HTR-8/SVneo (cell line): Measurements from ENCODE around the gene CGB8.
"Not testable (repeated sequence)": the region's sequence is repeated elsewhere in the genome, so short reads cannot be mapped to it uniquely, and the experiment has no call there.

ENCODE experiments used
- DNase-seq: peaks from one replicate; pipeline ENCODE4 v3.0.0; 2011; ENCODE audit warnings: low spot score, mixed read lengths; ENCODE audit not compliant: insufficient read length
- FAIRE-seq: peaks from 2 replicates; lab custom pipeline; 2011; peaks lifted over from hg19 to GRCh38; lab: Jason Lieb, UNC

The CGB8 gene

DNA sequence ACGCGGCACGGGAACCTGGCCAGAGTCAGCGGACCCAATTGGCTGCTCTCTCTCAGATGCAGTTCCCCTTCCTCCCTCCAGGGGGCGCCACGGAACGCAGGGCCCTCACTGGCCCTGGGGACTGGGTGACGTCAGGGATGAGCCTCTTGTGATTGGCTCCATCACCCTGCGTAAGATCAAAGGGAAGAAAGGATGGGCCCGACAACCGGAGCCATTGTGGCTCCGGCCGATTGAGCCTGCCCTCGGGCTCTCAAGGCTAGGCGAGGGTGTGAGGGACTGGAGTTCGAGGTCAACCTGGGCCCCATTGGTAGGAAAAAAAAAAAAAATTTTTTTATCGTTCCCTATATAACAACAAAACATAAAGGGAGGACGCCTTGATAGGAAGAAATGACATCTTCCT lies 12.1 kb downstream of the CGB8 start, which contains the start of gene CGB1:
CGB1 (minus strand) TSS at position 81 of the 400 bp plus-strand sequence. CDS start 184 bp downstream, outside the sequence.
- not testable (repeated sequence) for FAIRE-seq, DNase-seq

DNA sequence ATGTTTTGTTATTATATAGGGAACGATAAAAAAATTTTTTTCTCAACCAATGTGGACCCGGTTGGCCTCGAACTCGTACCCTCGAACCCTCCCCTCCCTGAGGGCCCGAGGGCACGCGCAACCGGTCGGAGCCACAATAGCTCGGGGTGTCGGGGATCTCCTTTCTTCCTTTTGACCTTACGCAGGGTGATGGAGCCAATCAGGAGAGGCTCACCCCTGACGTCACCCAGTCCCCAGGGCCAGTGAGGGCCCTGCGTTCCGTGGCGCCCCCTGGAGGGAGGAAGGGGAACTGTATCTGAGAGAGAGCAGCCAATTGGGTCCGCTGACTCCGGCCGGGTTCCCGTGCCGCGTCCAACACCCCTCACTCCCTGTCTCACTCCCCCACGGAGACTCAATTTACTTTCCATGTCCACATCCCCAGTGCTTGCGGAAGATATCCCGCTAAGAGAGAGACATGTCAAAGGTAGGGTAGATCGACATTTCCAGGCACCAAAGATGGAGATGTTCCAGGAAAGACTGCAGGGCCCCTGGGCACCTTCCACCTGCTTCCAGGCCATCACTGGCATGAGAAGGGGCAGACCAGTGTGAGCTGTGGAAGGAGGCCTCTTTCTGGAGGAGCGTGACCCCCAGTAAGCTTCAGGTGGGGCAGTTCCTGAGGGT lies 17.1 kb downstream of the CGB8 start, which contains the start of gene CGB2:
CGB2 (plus strand) TSS at position 249 of the 660 bp plus-strand sequence; CDS start at position 455, 206 bp downstream.
- DNase-seq, FAIRE-seq: not testable (repeated sequence)

GRCh38 chr19:49030323-49030722 lies 18.6 kb downstream of the CGB8 start:
- not testable (repeated sequence) for DNase-seq, FAIRE-seq

- FAIRE-seq: peak; percentile 72
- not testable (repeated sequence) for DNase-seq
Measured at GRCh38 chr19:49029749-49030148, 19.2 kb downstream of the CGB8 start.

DNA sequence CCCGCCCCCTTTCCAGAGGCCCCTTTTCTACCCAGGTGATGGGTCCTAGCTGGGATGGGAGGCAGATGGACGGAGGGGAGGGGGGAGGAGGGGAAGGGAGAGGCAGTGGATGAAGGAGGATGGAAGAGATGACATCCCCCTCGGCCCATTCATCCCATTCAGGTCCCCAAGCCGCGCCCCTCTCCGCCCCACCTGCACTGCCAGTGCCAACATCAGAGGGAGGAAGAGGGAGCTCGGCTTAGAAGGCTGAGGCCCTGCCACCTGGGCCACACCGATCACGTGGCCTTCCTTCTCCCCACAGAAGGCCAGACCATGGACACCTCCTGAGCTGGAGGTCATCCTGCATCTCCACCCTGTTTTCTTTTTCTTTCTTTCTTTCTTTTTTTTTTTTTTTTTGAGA lies 20.2 kb downstream of the CGB8 start:
- not testable (repeated sequence) for FAIRE-seq, DNase-seq

GRCh38 chr19:49025599-49025998 lies 23.3 kb downstream of the CGB8 start:
- not testable (repeated sequence) for DNase-seq, FAIRE-seq

DNA sequence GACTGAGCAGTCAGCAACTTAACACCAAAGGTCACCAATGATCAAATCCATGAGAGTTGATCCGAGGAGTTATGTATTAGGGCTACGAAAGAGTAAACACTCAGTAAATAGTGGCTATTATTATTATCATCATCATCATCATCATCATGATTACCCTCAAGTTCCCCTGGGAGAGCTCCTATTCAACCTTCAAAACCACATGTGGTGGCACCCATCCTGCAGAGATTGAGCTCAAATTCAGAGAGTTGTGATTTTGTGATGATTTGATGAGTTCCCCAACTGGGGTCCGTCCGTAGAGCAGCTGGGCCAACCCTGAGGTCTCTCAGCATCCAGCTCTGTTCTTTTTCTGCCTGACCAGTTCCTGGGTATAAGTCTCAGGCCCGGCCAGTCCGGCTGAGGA lies 23.8 kb downstream of the CGB8 start:
- DNase-seq, FAIRE-seq: not testable (repeated sequence)

DNA sequence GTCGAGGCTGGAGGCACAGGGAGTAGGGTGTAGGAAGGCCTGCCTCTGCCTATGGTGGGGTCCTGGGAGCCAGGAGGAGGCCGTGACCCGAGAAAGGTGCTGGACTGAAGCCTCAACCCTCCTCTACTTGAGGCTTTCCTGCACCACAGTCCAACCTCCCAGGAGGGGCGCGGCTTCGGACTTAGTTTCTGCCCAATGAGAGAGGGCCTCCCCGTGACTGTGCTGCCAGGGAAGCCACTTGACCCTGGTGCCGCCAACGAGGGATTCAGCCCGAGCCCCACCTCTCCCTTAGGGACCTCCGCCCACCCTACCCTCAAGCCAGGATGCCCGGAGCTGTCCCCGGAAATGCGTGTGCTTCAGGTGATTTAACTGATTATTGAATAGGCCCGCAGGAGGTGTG lies 24.7 kb downstream of the CGB8 start, which contains the start of gene CGB3:
CGB3 (minus strand) TSS at position 101 of the 400 bp plus-strand sequence. CDS start 362 bp downstream, outside the sequence.
- not testable (repeated sequence) for FAIRE-seq, DNase-seq

GRCh38 chr19:49022116-49022515 lies 26.8 kb downstream of the CGB8 start:
- no peak for DNase-seq
- no peak for FAIRE-seq

DNA sequence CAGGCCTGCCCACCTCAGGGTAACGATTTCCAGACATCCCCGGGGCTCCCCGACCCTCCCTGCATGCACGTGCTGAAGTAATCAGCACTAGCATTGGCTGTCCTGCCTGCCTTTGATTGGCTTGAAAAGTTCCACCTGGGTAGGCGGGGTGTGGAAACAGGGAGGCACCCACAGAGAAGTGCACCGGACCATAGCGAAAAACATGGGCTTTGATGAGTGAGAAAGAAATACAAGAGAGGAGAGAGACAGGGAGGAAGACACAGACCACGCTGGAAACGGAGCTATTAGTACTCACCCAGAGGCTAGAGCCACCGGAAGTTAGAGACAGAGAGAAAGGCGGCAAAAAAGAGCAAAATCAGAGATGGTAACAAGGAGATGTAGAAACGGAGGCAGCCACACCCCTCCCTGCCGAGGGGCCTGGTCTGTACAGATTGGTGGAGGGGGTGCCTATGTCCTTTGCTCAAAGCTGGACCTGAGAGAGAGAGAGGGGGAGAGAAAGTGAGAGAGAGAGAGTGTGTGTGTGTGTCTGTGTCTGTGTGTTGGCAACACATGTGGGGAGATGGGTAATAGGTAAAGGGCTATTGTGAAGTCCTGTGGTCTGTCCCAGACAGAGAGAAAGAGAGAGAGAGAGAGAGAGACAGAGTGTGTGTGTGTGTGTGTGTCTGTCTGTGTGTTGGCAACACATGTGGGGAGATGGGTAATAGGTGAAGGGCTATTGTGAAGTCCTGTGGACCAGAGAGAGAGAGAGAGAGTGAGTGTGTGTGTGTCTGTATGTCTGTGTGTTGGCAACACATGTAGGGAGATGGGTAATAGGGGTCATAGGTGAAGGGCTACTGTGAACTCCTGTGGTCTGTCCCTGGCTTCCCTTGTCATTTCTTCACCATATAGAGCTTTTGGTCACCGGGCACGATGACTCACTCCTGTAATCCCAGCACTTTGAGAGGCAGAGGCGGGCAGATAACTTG lies 27.7 kb downstream of the CGB8 start:
- DNase-seq: no peak
- FAIRE-seq: no peak

DNA sequence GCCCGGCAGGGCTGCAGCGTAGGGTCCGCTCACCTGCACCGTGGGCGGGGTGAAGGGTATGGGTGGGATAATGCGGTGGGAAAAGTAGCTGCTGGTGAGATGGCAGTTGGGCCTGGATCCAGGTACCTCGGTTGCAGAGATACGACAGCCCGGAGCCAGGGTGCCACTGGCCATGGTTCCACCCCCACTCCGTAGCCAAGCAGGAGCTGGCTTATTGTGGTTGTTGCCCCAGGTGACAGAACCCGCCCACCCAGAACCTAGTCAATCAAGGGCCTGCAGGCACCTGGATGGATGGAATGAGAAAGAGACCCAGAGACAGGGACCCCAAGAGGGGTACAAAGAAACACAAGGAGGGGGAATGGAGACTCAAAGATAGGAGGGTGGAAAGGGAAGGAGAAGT lies 28.6 kb downstream of the CGB8 start:
- DNase-seq: no peak
- no peak for FAIRE-seq

DNA sequence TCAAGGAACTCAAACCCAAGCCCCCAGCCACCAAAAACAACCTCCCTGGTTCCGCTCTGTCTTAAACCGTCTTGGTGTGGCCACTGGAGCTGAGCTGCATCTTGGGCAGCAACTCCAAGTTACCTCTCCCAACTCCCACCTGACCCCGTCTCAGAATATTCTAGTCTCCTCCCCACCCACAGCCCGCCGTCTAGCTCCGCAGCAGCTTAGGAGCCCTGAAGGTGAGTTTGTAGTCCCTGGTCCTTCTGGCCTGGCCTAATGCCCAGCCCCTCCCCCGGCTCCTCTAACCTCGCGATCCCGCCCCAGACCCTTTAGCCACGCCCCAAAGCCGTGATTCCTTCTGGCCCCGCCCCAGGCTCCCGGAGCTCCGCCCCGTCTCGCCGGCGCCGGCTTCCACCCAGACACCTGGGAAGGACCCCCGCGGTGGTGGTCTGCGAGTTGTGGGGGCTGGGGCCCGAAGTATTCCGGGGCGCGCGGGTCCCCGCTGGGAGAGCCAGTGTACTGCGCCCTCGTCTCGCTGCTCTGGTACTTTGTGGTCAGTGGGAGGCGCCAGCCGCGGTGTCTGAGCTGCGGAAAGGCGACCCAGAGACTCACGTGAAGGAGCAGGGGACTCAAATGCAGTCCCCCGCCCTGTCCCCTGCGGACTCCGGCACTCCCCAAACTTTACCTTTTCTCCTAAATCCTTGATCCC lies 29.5 kb downstream of the CGB8 start:
- FAIRE-seq (no peak), DNase-seq (no peak)

- not testable (repeated sequence) for FAIRE-seq, DNase-seq
Measured at GRCh38 chr19:49018388-49019241, 30.3 kb downstream of the CGB8 start.

DNA sequence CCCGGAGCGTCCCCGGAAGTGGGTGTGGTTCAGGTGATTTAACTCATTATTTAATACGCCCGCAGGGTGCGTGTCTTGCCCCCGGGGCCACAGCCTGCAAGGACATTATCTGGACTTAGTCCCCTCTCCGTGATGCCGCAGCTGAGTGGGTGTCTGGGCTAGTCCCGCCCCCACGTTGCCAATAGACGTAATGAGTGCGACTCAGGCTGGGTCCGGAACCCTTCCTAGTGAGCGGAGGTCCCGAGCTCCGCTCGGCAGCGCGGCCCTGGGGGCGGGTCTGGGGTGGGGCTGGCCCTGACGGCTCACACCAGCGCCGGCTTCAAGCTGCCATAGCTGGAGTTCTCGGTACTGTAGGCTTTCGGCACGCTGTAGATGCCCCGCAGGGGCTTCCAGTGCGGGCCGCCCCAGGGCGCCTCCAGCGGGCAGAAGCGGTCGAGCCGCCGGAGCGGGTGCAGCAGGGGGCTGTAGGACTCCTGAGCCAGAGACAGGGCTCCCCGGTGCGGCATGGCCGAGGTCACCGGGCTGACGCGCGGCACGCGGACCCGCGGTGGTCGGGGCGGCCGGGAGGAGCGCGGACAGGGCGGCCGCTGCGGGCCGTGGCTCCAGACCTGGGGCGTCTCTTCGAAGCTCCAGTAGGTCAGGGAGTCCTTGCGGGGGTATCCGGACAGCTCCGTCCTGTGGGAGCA lies 31.1 kb downstream of the CGB8 start:
- FAIRE-seq (no peak), DNase-seq (no peak)

GRCh38 chr19:49017041-49017665 lies 31.8 kb downstream of the CGB8 start, which contains the start of gene LHB:
TSS of gene LHB (minus strand) at chr19:49017091. CDS start at chr19:49017081, 10 bp downstream.
- DNase-seq (no peak), FAIRE-seq (no peak)

- FAIRE-seq (no peak), DNase-seq (no peak)
Measured at GRCh38 chr19:49016067-49016839, 32.7 kb downstream of the CGB8 start.

GRCh38 chr19:49014870-49015255 lies 34.0 kb downstream of the CGB8 start:
- FAIRE-seq (no peak), DNase-seq (no peak)
